H1 (cell line): ENCODE results near the gene EIF2AK2. TPM values are rescaled to one million over a fixed set of nuclear protein-coding genes. Genes with fewer than 3 reads are reported as not detected.
A peak's percentile ranks its signal among the peaks of the same experiment; 100 is the strongest.
"Not testable (repeated sequence)": the region's sequence is repeated elsewhere in the genome, so short reads cannot be mapped to it uniquely, and the experiment has no call there.

Experiments
- CTCF ChIA-PET: fragments of 300-600 bp; sonication (Branson Sonifier 250); formaldehyde crosslinking; loops from one replicate; lab custom pipeline; 2021; ENCODE audit not compliant: partially characterized antibody; lab: Charles Lee
- POLR2A ChIA-PET: fragments of 300-600 bp; sonication (Branson Sonifier 250); formaldehyde crosslinking; loops from one replicate; lab custom pipeline; 2021; ENCODE audit warnings: inconsistent platforms; ENCODE audit not compliant: partially characterized antibody; lab: Charles Lee
- DNase-seq, 2 experiments: peaks; one replicate each; pipeline versions ENCODE4 v3.0.0 to v3.0.0-alpha.2; 2010 to 2022; ENCODE audit warnings: low spot score in 2 of 2, low read depth in 1 of 2, mixed read lengths in 1 of 2
- FAIRE-seq: peaks from 2 replicates; lab custom pipeline; 2011; peaks lifted over from hg19 to GRCh38; lab: Jason Lieb, UNC
- H2AFZ ChIP-seq: 2 replicates; pipeline ENCODE4 v1.8.1; 2012; ENCODE audit warnings: low read length, inconsistent platforms
- H2AK5ac ChIP-seq: 2 replicates; pipeline ENCODE4 v1.6.1; 2013; ENCODE audit warnings: low read depth, low read length
- H2BK120ac ChIP-seq: replicated peaks from 2 replicates; pipeline ENCODE3; 2013; ENCODE audit warnings: low read depth, low read length, inconsistent platforms
- H2BK12ac ChIP-seq: 2 replicates; pipeline ENCODE4 v1.6.1; 2013; ENCODE audit warnings: low read depth, low read length
- H2BK15ac ChIP-seq: 2 replicates; pipeline ENCODE4 v1.6.1; 2013; ENCODE audit warnings: low read length
- H2BK20ac ChIP-seq: 2 replicates; pipeline ENCODE4 v1.6.1; 2013; ENCODE audit warnings: low read length
- H2BK5ac ChIP-seq: 2 replicates; pipeline ENCODE4 v1.6.1; 2013; ENCODE audit warnings: low read depth, low read length
- H3K14ac ChIP-seq: 2 replicates; pipeline ENCODE4 v1.6.1; 2013; ENCODE audit warnings: inconsistent platforms; ENCODE audit not compliant: insufficient read length
- H3K18ac ChIP-seq: 2 replicates; pipeline ENCODE4 v1.6.1; 2013; ENCODE audit warnings: low read length; ENCODE audit errors: extremely low read depth
- H3K23ac ChIP-seq: 2 replicates; pipeline ENCODE4 v1.6.1; 2013; ENCODE audit warnings: inconsistent platforms; ENCODE audit not compliant: insufficient read length
- H3K23me2 ChIP-seq: 2 replicates; pipeline ENCODE4 v1.6.1; 2013; ENCODE audit warnings: low read depth, low read length
- H3K27ac ChIP-seq: 2 replicates; pipeline ENCODE4 v1.6.1; 2011; ENCODE audit warnings: low read depth, low read length, inconsistent platforms
- H3K27me3 ChIP-seq, 4 experiments: replicated peaks in 1 of 4; 1 replicate in 1 of 4; 2 replicates in 3 of 4; pipeline versions ENCODE4 v1.6.1 to v1.8.1; 2011 to 2013; ENCODE audit warnings: low read length in 3 of 4, mild to moderate bottlenecking in 3 of 4, inconsistent platforms in 2 of 4, mixed read lengths in 2 of 4, moderate library complexity in 1 of 4; ENCODE audit not compliant: control insufficient read depth in 3 of 4, insufficient read depth in 3 of 4; ENCODE audit errors: extremely low read depth in 1 of 4
- H3K36me3 ChIP-seq, 4 experiments: 2 replicates each; pipeline versions ENCODE4 v1.6.1 to v1.8.1; 2011 to 2013; ENCODE audit warnings: mild to moderate bottlenecking in 4 of 4, low read length in 3 of 4, moderate library complexity in 2 of 4, control low read depth in 1 of 4, inconsistent platforms in 1 of 4; ENCODE audit not compliant: insufficient read depth in 4 of 4, control insufficient read depth in 2 of 4
- H3K4ac ChIP-seq: replicated peaks from 2 replicates; pipeline ENCODE3; 2013; ENCODE audit warnings: low read length, low read depth, mixed read lengths, inconsistent platforms; ENCODE audit not compliant: insufficient read length
- H3K4me1 ChIP-seq, 4 experiments: replicated peaks in 1 of 4; 1 replicate in 1 of 4; 2 replicates in 3 of 4; pipeline versions ENCODE4 v1.6.1 to v1.8.1; 2011 to 2013; ENCODE audit warnings: low read length in 3 of 4, inconsistent platforms in 2 of 4, mixed read lengths in 1 of 4; ENCODE audit not compliant: insufficient read depth in 4 of 4, control insufficient read depth in 3 of 4
- H3K4me2 ChIP-seq, 2 experiments: 2 replicates each; pipeline versions ENCODE4 v1.6.1 to v1.8.1; 2011 to 2013; ENCODE audit warnings: low read depth in 2 of 2, low read length in 2 of 2, control low read depth in 1 of 2, inconsistent platforms in 1 of 2, mild to moderate bottlenecking in 1 of 2; ENCODE audit not compliant: insufficient read depth in 1 of 2
- H3K4me3 ChIP-seq, 4 experiments: fragments of 200-600, 300-600 bp in 1 of 4; sonication (generic), shearing (Covaris generic), sonication (Bioruptor Twin) in 1 of 4; 2 replicates each; pipeline versions ENCODE4 v1.5.1 to v1.8.1; 2011 to 2016; ENCODE audit warnings: low read length in 4 of 4, low read depth in 3 of 4, control low read depth in 2 of 4, inconsistent platforms in 2 of 4, mild to moderate bottlenecking in 2 of 4, mixed read lengths in 1 of 4, moderate library complexity in 1 of 4; ENCODE audit not compliant: insufficient read depth in 2 of 4; ENCODE audit errors: extremely low read depth in 1 of 4
- H3K56ac ChIP-seq: replicated peaks from 2 replicates; pipeline ENCODE3; 2013; ENCODE audit warnings: low read depth, mild to moderate bottlenecking, mixed read lengths, low read length, inconsistent platforms; ENCODE audit not compliant: insufficient read length
- H3K79me1 ChIP-seq: 2 replicates; pipeline ENCODE4 v1.6.1; 2013; ENCODE audit warnings: low read depth, low read length, control low read depth
- H3K79me2 ChIP-seq, 2 experiments: 2 replicates each; pipeline versions ENCODE4 v1.6.1 to v1.8.1; 2012 to 2013; ENCODE audit warnings: low read length in 2 of 2, mild to moderate bottlenecking in 2 of 2, inconsistent platforms in 1 of 2; ENCODE audit not compliant: insufficient read depth in 2 of 2, control insufficient read depth in 1 of 2
- H3K9ac ChIP-seq, 4 experiments: replicated peaks in 1 of 4; 1 replicate in 1 of 4; 2 replicates in 3 of 4; pipeline versions ENCODE4 v1.6.1 to v1.8.1; 2011 to 2013; ENCODE audit warnings: low read depth in 3 of 4, low read length in 3 of 4, control low read depth in 2 of 4, mild to moderate bottlenecking in 2 of 4, moderate library complexity in 2 of 4, inconsistent platforms in 1 of 4; ENCODE audit errors: extremely low read depth in 1 of 4
- H3K9me3 ChIP-seq, 2 experiments: 2 replicates each; pipeline versions ENCODE4 v1.6.1 to v1.8.1; 2012 to 2013; ENCODE audit warnings: mild to moderate bottlenecking in 2 of 2, moderate library complexity in 2 of 2, control low read depth in 1 of 2, inconsistent platforms in 1 of 2, low read depth in 1 of 2, low read length in 1 of 2, mixed read lengths in 1 of 2; ENCODE audit not compliant: insufficient read depth in 2 of 2
- H4K20me1 ChIP-seq, 2 experiments: replicated peaks in 1 of 2; 2 replicates each; pipeline versions ENCODE3 to v1.8.1; 2011 to 2013; ENCODE audit warnings: inconsistent platforms in 2 of 2, low read length in 2 of 2, mild to moderate bottlenecking in 1 of 2; ENCODE audit not compliant: insufficient read depth in 2 of 2, control insufficient read depth in 1 of 2
- H4K5ac ChIP-seq: 2 replicates; pipeline ENCODE4 v1.6.1; 2013; ENCODE audit warnings: low read length, low read depth, mixed read lengths, inconsistent platforms; ENCODE audit not compliant: insufficient read length
- H4K8ac ChIP-seq: 2 replicates; pipeline ENCODE4 v1.8.0; 2013; ENCODE audit warnings: mild to moderate bottlenecking, moderate library complexity, low read length, inconsistent platforms; ENCODE audit not compliant: insufficient read depth; ENCODE audit errors: extremely low read depth
- H4K91ac ChIP-seq: replicated peaks from 2 replicates; pipeline ENCODE3; 2013; ENCODE audit warnings: low read length, mixed read lengths, inconsistent platforms; ENCODE audit not compliant: insufficient read length
- CREB1 ChIP-seq: IDR thresholded peaks from 2 replicates; pipeline ENCODE4 v1.6.1; 2012; ENCODE audit warnings: inconsistent platforms
- MAX ChIP-seq: IDR thresholded peaks from 2 replicates; pipeline ENCODE4 v1.6.1; 2012; ENCODE audit warnings: inconsistent platforms
- POLR2A ChIP-seq, 2 experiments: IDR thresholded peaks; 1 replicate in 1 of 2; 2 replicates in 1 of 2; pipeline ENCODE4 v1.6.1; 2011; ENCODE audit warnings: low read depth in 2 of 2, low read length in 2 of 2, mild to moderate bottlenecking in 2 of 2; ENCODE audit errors: control extremely low read depth in 1 of 2
- POLR2AphosphoS5 ChIP-seq: IDR thresholded peaks from 2 replicates; pipeline ENCODE4 v1.6.1; 2011; ENCODE audit warnings: low read depth, low read length
- TAF1 ChIP-seq: IDR thresholded peaks from 2 replicates; pipeline ENCODE4 v1.6.1; 2011; ENCODE audit warnings: mild to moderate bottlenecking, low read depth, low read length
- TCF12 ChIP-seq: IDR thresholded peaks from 2 replicates; pipeline ENCODE4 v1.6.1; 2011; ENCODE audit warnings: low read depth, mild to moderate bottlenecking, low read length
- TEAD4 ChIP-seq: IDR thresholded peaks from 2 replicates; pipeline ENCODE4 v1.6.1; 2012; ENCODE audit warnings: low read depth, low read length, inconsistent platforms, mixed read lengths
- WGBS, 2 experiments: shearing (Covaris generic) in 1 of 2; methylation state at CpG; one replicate each; pipeline versions ENCODE4 v1.1.6 to v1.1.7; 2013 to 2015; ENCODE audit warnings: low lambda C conversion rate in 2 of 2, mixed read lengths in 2 of 2, inconsistent platforms in 1 of 2, low coverage in 1 of 2, missing lambda C conversion rate in 1 of 2; ENCODE audit not compliant: insufficient replicate concordance in 2 of 2, insufficient coverage in 1 of 2, insufficient read length in 1 of 2; ENCODE audit errors: extremely low coverage in 1 of 2, missing lambda C conversion rate in 1 of 2; 5-methylcytosine and 5-hydroxymethylcytosine counted together
- polyA plus RNA-seq, 7 experiments: library from polyadenylated mRNA; depleted of rRNA in 3 of 7; stranded (reverse) in 5 of 7; unstranded in 2 of 7; fragments of >200 nt in 5 of 7; fragments of 200-250 nt in 2 of 7; gene quantifications; 1 replicate in 5 of 7; 2 replicates in 1 of 7; 4 replicates in 1 of 7; pipeline versions ENCODE4 v1.2.1 to v1.2.3, GENCODE V29; 2011 to 2013; ENCODE audit warnings: missing spikeins in 2 of 7, mixed read lengths in 2 of 7
- total RNA-seq: library from RNA; stranded (reverse); fragmentation: NEBNext Ultra II Directional; extraction: Animal tissue kit (Norgen Biotek cat#: 25700); gene quantifications from 2 replicates; pipeline ENCODE4 v1.2.1, GENCODE V29; 2021
- TF ChIP-seq, protein P1 (sequence below): IDR thresholded peaks from 2 replicates; pipeline ENCODE4 v1.6.1; 2012; ENCODE audit warnings: low read length, inconsistent platforms

The EIF2AK2 gene
- total and polyA plus RNA-seq, 2 of the 8 experiments (the other 6 are each of a cell fraction or from before 2014, with no cell fraction given) = 13.1 to 46.9 TPM

DNA sequence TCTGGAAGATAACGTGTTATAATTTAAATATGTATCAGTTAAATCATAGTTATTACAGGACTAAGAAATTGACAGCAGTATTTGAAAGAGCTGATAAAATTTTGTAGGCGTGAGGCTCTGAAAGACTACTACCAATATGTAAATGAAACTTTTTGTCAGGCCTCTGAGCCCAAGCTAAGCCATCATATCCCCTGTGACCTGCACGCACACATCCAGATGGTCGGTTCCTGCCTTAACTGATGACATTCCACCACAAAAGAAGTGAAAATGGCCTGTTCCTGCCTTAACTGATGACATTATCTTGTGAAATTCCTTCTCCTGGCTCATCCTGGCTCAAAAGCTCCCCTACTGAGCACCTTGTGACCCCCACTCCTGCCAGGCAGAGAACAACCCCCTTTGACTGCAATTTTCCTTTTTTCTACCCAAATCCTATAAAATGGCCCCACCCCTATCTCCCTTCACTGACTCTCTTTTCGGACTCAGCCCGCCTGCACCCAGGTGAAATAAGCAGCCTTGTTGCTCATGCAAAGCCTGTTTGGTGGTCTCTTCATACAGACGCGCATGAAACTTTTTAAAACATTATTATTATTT lies 48.4 kb upstream of the EIF2AK2 start:
- not testable (repeated sequence) for H3K14ac ChIP-seq, H2AK5ac ChIP-seq, H4K20me1 ChIP-seq, H2BK12ac ChIP-seq, H3K9ac ChIP-seq, DNase-seq, FAIRE-seq, H3K4me1 ChIP-seq, H3K4ac ChIP-seq, H3K23me2 ChIP-seq, H3K23ac ChIP-seq, H2BK15ac ChIP-seq, H4K8ac ChIP-seq, H3K18ac ChIP-seq, H3K79me1 ChIP-seq, H2BK20ac ChIP-seq, H2AFZ ChIP-seq, H3K27me3 ChIP-seq
- POLR2A ChIA-PET = interaction anchor here (0.6 to 2.1 kb wide), 13 partner anchors 8 to 48 kb away, joined by 3 to 26 read pairs (median 4); partner anchors contain the start of genes CEBPZOS and EIF2AK2
- H3K4me3 ChIP-seq = peak overlapping the region in 1 of 4 experiments; percentile 49; a peak in 1 of 8 replicates
- 17% methylated on average over 8 of the region's 8 CpGs; no CpG with 5 or more reads in 1 of the 2 experiments for WGBS, 2 experiments
- H2BK5ac ChIP-seq = peak overlapping the region; percentile 21; the same call in 1 of the 2 replicates
- peak overlapping the region; percentile 7 for H2BK120ac ChIP-seq
- TF ChIP-seq TCF12 (peak; percentile 82; the same call in 1 of the 2 replicates), CREB1 (0 out of 2 replicates have a peak, but pooled peaks have one; percentile 13), TEAD4 (peak; percentile 42; the same call in 1 of the 2 replicates), POLR2A (IDR thresholded peaks at IDR 0.05; ENCODE audit: control extremely low read depth in 1 of 2, low read depth in 2 of 2, low read length in 2 of 2) (peak in 1 of 2 experiments; percentile 73; a peak in 2 of 3 replicates), POLR2AphosphoS5 (0 out of 2 replicates have a peak, but pooled peaks have one; percentile 28), MAX (peak; percentile 25; the same call in 1 of the 2 replicates), TAF1 (peak; percentile 48; the same call in 1 of the 2 replicates)
- TF ChIP-seq, protein P1, sequence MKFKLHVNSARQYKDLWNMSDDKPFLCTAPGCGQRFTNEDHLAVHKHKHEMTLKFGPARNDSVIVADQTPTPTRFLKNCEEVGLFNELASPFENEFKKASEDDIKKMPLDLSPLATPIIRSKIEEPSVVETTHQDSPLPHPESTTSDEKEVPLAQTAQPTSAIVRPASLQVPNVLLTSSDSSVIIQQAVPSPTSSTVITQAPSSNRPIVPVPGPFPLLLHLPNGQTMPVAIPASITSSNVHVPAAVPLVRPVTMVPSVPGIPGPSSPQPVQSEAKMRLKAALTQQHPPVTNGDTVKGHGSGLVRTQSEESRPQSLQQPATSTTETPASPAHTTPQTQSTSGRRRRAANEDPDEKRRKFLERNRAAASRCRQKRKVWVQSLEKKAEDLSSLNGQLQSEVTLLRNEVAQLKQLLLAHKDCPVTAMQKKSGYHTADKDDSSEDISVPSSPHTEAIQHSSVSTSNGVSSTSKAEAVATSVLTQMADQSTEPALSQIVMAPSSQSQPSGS = peak; percentile 84
- peak overlapping the region; percentile 86 for H4K5ac ChIP-seq
- peak overlapping the region; percentile 37 to 45; a peak in 3 of 4 replicates for H3K4me2 ChIP-seq
- H3K79me2 ChIP-seq = peaks cover 0 to 44% of the 10 kb centered on the region in 2 experiments; a peak in 2 of 4 replicates
- H4K91ac ChIP-seq = peak overlapping the region; percentile 61
- peaks cover 9 to 82% (median 52%) of the 10 kb centered on the region in 4 experiments; a peak in 7 of 8 replicates for H3K36me3 ChIP-seq
- CTCF ChIA-PET = interaction anchor here (1.0 to 2.4 kb wide), 3 partner anchors 8 to 38 kb away, joined by 3 to 12 read pairs (median 3); no protein-coding TSS in a partner anchor
- peak overlapping the region; percentile 20 for H3K56ac ChIP-seq
- peaks cover 9 to 18% of the 10 kb centered on the region in 2 experiments for H3K9me3 ChIP-seq
- H3K27ac ChIP-seq = peak overlapping the region; percentile 83; the same call in 1 of the 2 replicates
